HG03025 (cell line): ENCODE measurements around the gene MASP1.

ENCODE experiments used
- ATAC-seq: cut with Tn5 transposase; IDR thresholded peaks from one replicate; pipeline ENCODE4 v1.9.1; 2021; ENCODE audit warnings: mild to moderate bottlenecking, moderate library complexity; ENCODE audit not compliant: unreplicated experiment, low FRiP score

MASP1 gene

DNA sequence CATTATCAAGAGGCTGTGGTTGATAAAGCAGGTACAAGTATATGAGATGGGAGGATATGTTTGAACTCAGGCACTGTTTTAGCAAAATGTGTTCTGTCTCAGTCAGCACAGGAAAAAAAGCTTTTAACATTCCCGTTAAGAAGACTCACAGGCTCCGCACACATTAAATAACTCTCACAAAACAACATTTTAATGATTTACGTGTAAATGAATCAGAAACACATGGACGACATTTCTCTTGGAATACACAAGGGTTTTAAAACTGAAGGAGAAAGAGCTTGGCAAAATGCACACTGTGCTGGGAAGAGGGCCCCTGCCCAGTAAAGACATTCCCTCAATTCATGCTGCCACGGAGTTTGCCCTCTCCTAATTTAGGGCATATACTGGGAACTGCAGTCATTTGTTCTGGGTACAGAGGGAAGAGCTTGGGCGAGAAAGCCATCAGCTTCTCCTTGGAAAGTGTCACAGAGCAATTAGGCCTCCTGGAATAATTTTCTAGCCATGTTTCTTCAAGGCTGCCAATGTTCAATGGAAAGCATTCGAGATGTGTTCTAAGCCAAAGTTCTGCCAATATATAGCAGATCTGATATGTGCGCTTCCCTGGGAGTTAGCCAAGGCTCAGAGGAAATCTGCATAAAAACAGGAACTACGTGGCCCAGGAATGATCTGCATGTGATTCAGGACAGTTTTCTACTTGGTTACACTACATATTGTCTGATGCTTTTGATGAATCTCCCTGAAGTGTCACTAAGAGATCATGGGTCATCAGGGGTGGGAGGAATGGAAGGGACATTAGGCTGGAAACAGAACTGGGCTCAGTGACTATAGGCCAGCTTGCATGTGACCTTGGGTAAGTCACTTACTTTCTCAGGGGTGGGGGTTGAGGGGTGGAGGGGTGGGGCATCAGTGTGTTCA is 2.2 kb upstream of the MASP1 start:
- ATAC-seq, result no peak

DNA sequence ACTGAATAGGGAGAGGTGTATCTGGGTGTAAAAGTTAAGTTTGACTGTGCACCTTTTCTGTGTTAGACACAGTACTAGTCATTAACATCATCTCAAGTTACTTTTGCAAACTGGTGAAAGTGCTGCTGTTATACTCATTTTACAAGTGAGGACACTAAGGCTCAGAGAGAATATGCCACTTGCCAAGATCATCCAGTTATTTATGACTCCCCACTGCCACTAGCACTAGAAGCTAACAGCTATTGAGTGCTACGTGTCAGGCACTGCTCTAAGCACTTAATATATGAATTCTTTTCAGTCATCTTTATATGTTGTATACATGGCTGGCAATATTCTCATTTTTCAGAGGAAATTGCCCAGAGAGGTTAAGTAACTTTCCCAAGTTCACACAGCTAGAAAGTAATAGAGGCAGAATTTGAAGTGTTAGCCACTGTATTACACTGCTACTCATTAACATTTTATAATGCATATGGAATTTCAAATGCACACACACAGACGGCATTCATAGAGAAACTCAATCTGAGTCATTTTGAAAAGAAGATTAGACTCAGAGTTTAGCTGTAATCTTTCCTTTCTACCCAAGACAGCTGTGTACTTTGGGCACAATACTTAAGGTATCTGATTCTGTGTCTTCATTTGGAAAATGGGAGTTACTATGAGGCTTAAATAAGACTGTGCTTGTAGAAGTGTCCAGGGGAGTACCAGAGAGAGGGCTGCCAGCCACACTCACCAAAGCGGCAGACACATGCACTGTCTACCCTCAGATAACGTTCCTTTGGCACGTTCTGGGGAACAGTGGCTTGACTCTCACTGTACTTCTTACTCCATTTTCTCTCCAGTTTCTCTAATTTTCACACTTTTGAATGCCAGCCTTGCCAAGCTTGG is 1.3 kb upstream of the MASP1 start:
- ATAC-seq, result no peak

DNA sequence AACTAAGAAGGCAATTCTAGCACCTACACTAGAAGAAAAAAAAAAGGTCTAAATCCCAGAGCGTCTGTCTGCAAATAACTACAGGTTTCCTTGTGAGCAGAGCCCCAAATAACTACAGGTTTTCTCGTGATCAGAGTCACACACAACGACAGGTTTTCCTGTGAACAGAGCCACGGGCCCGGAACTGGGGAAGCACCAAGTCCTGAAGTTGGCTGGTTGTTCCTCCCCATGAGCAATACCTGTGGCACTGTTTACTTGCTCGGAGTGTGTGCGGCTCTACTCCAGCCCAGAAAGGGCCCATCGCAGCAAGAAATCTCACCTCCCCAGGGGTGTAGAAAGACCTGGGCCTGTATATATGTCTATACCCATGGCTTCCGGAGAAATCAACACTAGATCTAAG is 644 bp upstream of the MASP1 start:
- ATAC-seq, result no peak

DNA sequence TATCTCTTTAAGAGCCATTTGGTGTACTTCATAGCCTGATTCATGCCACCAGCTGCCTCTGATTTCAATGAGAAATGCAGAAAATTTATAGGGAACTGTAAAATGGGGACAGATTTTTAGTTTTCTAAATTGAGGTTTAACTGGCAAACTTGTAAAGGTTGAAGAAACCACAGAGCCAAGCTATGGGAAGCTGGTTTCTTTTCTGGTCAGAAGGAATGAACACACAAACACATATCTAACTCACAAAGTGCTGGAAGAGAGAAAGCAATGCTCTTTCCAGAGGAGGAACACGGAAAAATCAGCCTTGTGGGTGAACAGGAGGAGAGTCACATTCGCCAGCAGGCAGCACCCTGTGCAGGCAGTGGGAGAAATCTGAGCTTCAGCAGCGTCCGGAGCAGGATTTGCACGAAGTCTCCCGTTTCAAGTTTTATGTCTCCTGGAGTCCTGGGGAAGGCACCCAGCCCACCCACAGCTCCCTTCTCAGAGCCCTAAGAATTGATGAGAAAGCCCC is 481 bp downstream of the MASP1 start:
- ATAC-seq, result no peak

DNA sequence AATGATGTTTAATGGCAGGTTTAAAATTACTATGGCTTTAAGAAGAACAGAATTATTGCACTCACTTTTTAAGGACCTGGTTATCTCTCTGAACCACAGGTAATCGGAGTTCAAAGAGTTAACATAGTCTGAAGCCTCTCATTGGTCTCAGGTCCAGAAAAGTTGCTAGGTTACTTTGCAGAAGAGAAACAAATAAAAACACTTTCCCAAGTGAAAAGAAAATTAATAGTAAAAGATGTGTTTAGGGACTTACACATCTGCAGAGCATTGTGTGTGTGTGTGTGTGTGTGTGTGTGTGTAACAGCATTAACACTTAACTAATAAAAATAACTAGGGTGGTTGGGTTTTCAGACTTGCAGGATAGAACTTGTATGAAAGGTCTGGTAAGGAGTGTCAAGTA is 1.0 kb downstream of the MASP1 start:
- ATAC-seq, result no peak

DNA sequence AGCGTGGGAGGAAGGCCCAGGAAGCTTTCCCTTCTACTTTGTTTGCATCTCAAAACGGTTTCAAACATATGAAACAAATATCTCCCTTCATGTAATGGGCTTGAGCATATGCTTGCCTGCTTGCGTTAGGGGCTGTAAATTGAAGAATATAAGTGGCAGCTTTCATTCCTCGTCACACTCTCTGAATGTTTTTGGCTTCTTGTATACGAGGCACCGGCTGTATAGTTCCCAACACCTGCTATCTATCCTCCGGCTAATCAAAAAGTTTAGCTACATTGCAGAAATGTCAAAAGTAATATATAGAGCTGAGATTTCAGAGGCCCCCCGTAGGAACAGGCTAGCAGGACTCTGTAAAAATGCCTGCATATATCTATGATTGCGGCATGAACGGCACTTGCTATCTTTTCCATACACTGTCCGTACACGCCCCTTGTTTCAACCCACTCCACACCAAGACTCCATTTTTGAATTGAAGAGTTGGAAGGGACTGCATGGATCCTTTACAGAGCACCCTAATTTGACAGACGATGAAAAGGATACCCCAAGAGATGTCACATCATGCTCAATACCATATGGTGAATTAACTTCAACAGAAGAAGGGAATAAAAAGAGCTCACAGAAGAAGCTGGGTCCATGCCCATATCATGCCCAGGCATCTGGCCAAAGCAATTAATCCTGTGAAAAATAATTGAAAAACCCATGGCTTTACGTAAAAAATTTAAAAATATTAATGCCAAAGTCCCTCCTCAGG is 2.5 kb downstream of the MASP1 start:
- no peak for ATAC-seq

DNA sequence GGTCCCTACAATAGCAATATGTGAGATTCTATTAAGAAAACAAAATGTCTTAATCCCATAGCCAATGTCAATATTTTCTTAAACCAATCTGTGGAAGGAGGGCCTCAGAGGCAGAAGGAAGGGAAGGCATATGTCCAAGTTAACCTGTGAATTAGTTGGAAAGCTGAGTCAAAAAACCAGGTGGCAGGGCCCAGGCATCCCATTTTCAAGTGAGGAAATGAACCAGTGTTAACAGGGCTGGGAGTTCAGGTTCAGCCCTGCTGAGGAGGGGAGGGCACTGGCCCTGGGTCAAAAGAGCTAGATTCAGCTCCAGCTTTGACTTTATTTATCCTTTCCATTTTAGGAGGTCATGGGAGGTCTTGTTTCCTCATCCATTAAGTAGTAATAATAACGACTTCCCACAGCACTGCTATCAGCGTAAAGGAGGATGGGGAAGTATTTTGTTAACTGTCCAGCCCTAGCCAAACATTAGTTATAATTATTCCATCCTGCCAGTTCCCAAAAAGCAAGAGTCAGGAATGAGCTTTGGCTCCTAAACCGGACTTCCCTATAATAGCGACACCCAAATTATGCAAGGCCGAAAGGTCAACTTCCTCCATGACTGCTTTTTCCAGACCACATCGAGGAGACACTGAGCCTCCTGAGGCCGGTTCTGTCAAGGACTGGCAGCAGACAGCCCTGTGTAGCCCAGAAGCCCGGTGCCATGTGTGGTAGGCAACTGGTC is 3.2 kb downstream of the MASP1 start:
- no peak for ATAC-seq

DNA sequence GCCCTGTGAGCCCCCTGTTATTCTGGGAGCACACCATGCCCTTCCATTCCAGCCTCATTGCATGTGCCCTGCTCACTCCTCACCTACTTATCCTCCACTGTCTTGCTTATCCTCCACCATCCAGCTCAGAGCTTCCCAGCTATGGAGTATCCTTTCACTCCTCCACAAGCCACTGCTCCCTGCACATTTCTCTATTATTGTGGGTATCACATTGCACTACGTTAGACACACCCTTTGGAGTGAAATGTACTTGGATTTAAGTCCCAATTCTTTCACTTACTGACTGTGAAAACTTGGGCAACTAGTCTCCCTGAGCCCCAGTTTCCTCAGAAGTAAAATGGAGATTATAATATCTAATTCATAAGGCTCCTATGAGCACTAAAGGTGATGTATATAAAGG is 4.3 kb downstream of the MASP1 start:
- no peak for ATAC-seq

DNA sequence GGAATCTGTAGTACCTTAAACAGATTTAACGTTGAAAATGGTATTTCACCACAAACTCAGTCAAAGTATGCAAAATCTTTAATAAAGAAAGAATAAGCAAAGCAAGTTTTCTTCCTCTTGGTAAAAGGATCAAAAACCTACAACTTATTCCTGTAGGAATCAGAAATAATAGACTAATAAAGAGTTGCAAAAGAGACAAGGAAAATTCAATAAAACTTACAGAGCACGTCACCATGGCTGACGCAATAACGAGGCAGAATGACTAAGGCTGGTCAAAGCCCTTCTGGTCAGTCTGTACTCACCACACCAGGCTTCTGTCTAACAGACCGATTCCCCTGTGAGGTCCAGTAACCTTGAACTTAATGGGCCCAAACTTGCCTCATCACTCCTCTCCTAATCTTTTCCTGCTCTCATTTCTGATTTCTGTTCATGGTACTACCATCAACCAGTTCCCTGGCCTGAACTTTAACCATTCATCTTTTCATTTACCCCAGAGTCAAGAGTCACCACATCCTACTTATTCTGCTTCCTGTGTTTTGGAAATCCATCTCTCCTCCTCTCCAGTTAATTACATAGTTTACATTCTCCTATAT is 5.0 kb downstream of the MASP1 start:
- ATAC-seq, result no peak

DNA sequence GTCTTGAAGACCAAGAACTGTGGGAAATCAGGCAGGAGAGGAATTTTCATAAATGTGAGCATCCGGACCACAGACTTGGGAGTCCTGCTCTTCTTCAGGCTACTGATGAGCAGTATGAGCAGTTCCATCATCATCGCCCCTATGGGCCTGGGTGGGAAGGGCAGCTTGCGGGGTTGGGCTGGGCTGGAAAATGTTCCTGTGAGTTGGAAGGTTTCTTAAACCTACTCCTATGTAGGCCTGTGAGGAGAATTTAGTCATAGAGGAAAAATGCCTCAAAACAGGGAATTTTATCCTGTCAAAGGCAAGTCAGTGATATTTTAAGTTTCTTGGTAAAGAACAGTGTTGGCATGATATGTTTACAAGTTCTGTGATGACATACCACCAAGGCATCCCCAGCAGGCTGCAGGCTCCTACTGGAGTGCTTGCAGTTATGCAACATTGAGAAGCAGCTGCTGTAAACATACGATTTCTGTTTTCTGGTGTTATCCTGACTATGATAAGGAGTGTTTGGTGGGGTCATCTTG is 10.3 kb downstream of the MASP1 start:
- ATAC-seq, result no peak

DNA sequence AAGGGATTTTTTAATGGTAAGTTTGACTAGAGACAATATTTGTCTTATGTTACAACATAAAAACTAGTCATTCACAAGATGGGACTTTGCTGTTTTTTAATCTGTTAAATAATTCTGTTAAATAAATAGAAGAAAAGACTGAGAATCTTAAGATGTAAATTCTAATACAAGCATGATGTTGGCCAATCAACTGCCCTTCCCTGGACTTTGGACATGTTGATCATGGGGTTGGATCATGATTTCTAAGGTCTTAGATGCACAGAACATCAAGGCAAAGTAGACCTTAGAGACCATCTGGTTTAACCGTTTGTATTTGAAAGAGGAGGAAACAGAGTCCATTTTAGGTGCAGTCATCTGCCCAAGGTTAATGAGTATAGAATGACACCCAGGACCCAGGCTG is 10.9 kb downstream of the MASP1 start:
- ATAC-seq, result no peak

DNA sequence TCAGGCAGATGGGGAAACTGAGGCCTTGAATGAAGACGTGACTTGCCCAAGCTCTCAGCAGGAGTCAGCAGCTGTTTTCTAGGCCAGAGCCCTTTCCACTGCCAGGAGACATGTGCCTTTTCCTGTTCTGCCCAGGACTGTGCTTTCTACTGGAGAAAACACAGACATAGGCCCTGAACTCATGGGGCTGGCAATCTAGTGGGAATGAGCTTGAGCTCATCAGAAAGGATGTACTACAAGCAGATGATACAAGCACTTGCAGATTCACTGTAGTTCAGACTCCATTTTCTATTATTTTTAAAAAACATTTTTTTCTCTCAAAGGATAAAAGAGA is 14.4 kb downstream of the MASP1 start:
- ATAC-seq, result no peak

DNA sequence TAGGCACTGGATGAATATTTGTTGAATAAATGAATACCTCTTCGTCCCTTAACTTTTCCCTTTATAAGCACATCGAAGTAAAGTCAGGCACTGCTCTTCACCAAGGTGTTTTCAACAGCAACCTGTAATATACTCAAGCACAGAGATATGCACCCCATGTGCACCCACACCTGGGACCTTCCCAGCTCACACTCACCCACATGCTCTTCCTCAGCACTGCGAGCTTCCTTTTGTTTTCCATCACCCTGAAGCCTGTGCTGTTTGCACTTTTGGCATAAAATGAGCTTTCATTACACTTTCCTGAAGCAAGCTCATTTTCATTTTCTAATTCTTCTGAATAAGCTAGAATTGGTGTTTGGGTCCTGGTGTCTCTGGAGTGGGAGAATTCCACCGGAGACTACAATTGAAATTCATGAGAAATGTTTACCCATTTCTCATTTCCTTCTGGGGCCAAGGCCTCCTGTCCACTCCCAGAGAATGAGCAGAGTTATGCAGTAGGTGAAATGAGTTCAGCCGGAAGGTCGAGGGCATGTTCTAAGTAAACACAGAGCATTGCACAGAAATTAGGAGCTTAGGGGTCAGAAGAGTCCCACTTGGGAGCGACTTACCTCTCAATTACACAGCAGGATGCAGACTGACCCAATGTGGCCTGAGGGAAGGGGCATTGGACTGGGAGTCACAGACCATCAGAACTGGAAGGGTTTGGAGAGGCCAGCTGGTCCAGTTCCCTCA is 15.0 kb downstream of the MASP1 start:
- ATAC-seq, result no peak

DNA sequence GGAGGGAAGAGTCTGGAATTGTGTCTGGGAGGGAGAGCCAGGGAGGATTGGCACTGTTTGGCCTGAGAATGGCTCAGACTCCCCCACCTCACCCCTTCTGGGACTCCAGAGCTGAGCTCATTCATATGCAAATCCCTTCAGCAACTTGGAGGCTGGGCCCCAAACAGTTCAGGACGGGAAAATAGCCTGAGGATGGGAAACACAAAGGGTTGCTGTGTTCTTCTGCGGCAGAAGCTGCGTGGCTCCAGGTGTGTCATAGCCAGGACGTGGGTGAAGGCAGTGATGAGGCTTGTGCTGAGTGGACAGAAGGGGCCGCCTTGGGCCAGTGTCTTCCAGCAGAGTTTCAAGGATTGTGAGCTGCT is 16.6 kb downstream of the MASP1 start:
- ATAC-seq, result no peak

DNA sequence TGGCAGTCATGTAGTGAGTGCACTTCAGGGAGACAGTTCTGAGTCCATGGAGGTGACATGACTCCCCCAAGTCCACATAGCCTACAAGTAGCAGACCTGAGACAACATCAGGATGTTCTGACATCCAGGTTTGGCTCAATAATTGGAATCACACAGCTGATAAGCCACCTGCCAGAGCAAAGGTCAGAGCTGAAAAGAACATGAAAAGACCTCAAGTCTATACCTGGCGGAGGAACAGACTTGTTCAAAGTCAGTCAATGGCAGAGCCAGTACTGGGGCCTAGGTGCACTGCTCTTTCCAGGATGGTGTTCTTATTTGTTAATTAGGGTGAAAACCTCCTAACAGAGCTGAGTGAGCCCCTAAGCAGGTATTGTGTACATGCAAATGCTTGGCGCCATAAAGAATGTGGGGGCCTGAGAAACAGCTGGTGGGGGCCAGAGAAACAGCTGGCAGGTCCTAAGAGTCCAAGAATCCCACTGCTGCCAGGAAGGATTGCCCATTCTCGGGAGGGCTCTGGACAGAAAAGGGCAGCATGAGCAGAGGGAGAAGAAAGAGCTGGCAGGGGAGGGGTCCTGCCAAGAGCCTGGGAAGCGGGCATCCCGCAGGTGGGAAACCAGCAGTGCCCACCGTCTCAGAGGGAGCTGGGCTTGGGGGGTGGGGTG is 17.1 kb downstream of the MASP1 start:
- ATAC-seq, result no peak

DNA sequence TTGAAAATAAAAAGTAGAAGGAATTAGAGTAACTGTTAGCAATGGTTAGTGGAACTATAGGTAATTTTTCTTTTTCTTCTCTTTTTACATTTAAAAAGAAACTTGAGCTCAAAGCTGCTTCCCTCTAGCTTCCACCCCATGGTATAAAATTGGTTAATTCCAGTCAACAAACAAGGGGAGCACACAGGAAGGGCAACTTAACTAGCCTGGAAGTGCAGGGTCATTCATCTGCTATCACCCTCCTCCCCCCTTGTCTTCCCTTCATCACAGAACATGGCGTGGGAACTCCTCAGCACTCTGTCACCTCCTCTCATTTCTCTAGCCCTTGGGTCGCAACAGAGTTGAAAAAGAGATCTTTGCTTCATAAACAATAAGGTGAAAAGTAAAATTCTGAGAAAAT is 20.0 kb downstream of the MASP1 start:
- no peak for ATAC-seq

DNA sequence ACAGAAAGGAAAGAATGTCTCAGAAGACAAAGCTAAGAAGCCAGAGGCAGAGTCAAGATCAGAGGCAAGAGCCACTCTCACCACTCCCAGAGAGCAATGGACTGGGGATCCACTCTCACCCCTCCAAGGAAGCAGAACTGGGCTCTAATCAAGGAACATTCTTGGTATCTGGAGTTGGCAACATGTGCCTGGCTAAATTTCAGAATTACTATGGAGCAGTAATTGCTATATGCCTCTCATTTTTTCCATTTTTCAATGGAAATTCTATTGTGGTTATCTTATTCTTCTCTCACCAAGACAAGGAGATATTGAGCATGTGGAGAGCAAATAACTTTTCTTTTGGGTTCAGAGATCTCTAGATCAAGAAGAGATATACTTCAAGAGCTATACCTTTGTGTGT is 22.1 kb downstream of the MASP1 start:
- ATAC-seq, result no peak

DNA sequence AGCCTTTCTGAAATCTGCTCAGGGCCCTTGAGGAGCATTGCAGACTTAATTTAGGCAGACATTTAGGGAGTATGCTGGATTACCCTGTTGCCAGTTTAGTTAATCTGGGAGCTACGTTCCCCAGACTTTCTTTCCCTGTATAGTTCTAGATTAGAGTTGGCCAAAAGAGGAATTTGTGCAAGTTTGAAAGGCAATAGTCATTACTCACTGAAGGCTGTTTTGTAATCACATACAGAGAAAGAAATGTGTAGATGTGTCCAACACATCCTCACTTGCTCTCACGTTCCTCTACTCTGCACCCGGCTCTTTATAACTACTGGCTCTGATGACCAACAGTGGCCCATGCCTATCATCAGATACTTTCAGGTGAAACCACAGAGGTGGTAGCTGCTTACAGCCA is 24.2 kb downstream of the MASP1 start:
- ATAC-seq, result no peak
